Stimulated activated CD8-positive, alpha-beta memory T cell treated with anti-CD3 and anti-CD28 coated beads, Interleukin-12 subunit alpha, Interleukin-12 subunit beta, amount 100 ng/mL, for 4 hours (primary cell): Measurements from ENCODE around the gene KIAA2012.

Experiments
- DNase-seq: peaks from one replicate; pipeline ENCODE4 v3.0.0-alpha.2; 2020; ENCODE audit warnings: low read depth

Gene KIAA2012

GRCh38 chr2:202043475-202043874 lies 29.6 kb upstream of the KIAA2012 start:
- DNase-seq = no peak

- no peak for DNase-seq
These were observed 28.3 kb upstream of the KIAA2012 start for GRCh38 chr2:202044777-202045176.

GRCh38 chr2:202046572-202046971 lies 26.5 kb upstream of the KIAA2012 start:
- no peak for DNase-seq

GRCh38 chr2:202049092-202049728 lies 23.8 kb upstream of the KIAA2012 start:
- no peak for DNase-seq

GRCh38 chr2:202049840-202050239 lies 23.2 kb upstream of the KIAA2012 start:
- DNase-seq = no peak

- no peak for DNase-seq
These were observed 22.4 kb upstream of the KIAA2012 start for GRCh38 chr2:202050652-202051051.

GRCh38 chr2:202051499-202052161 lies 21.4 kb upstream of the KIAA2012 start:
- no peak for DNase-seq

- DNase-seq = no peak
These were observed 20.8 kb upstream of the KIAA2012 start for GRCh38 chr2:202052235-202052634.

GRCh38 chr2:202054679-202055078 lies 18.4 kb upstream of the KIAA2012 start:
- DNase-seq = no peak

GRCh38 chr2:202056611-202057010 lies 16.4 kb upstream of the KIAA2012 start:
- no peak for DNase-seq

- no peak for DNase-seq
These were observed 12.8 kb upstream of the KIAA2012 start for GRCh38 chr2:202060218-202060617.

GRCh38 chr2:202061695-202062094 lies 11.4 kb upstream of the KIAA2012 start:
- DNase-seq = no peak

- no peak for DNase-seq
These were observed 8.7 kb upstream of the KIAA2012 start for GRCh38 chr2:202064171-202064880.

GRCh38 chr2:202064881-202065230 lies 8.2 kb upstream of the KIAA2012 start:
- DNase-seq = no peak

- DNase-seq = no peak
These were observed 7.2 kb upstream of the KIAA2012 start for GRCh38 chr2:202065876-202066275.

- DNase-seq = no peak
These were observed 6.2 kb upstream of the KIAA2012 start for GRCh38 chr2:202066875-202067274.

GRCh38 chr2:202067589-202067988 lies 5.5 kb upstream of the KIAA2012 start:
- DNase-seq = no peak

- no peak for DNase-seq
These were observed 3.6 kb upstream of the KIAA2012 start for GRCh38 chr2:202069170-202070067.

- no peak for DNase-seq
These were observed 1.9 kb upstream of the KIAA2012 start for GRCh38 chr2:202071107-202071506.

- DNase-seq = no peak
These were observed 829 bp upstream of the KIAA2012 start for GRCh38 chr2:202072226-202072625.

- DNase-seq = no peak
These were observed 1.3 kb downstream of the KIAA2012 start for GRCh38 chr2:202074324-202074723.

GRCh38 chr2:202079310-202079709 lies 6.3 kb downstream of the KIAA2012 start:
- DNase-seq = no peak
